Gastroesophageal sphincter (tissue), 3 donors: ENCODE data around the gene EMB.
"Not testable (repeated sequence)": the region's sequence is repeated elsewhere in the genome, so short reads cannot be mapped to it uniquely, and the experiment has no call there.

Source experiments
- CTCF ChIP-seq, 4 experiments: fragments of 200-600 bp in 2 of 4; fragments of 450-650 bp in 2 of 4; sonication (generic) in 1 of 4; IDR thresholded peaks; one replicate each; pipeline ENCODE4 v1.5.1; 2017 to 2019; ENCODE audit warnings: antibody characterized with exemption in 4 of 4, mild to moderate bottlenecking in 2 of 4, moderate library complexity in 2 of 4
- POLR2A ChIP-seq, 2 donors: fragments of 450-650 bp; IDR thresholded peaks; one replicate each; pipeline ENCODE4 v1.6.1; 2017; ENCODE audit warnings: antibody characterized with exemption in 2 of 2, mild to moderate bottlenecking in 2 of 2, moderate library complexity in 1 of 2
- POLR2AphosphoS5 ChIP-seq: sonication (generic); formaldehyde crosslinking; IDR thresholded peaks from one replicate; pipeline ENCODE4 v1.6.1; 2017; ENCODE audit warnings: antibody characterized with exemption

DNA sequence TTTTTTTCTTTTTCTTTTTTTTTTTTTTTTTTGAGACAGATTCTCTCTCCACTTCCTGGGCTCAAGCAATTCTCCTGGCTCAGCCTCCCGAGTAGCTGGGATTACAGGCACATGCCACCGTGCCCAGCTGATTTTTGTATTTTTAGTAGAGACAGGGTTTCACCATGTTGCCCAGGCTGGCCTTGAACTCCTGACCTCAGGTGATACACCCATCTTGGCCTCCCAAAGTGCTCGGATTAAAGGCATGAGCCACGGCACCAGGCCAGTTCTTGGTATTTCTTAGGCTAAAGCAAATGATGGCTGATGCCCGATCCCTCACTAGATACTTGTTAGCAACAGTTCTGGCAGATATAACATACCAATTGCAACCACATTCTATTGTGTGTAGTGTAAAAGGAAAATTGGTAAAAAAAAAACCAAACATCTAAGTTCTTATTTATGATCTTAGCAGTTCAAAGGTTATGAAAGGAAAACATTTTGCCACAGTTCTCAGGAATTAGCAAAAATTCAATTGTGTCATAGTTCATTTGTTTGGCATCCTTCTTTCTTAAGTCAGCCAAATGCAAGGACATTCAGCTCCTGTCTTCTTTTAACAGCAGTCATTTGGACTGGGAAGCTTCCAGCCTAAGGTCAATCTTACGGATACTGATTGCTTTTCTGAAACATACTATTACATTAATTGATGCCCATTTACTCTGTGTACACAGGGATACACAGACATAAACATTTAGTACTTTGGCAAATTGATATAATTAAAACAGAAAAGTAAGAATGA, 76.4 kb downstream of the EMB start:
- not testable (repeated sequence) for TF ChIP-seq POLR2A (IDR thresholded peaks at IDR 0.05); CTCF (IDR thresholded peaks at IDR 0.05); POLR2AphosphoS5
